SK-N-SH treated with all-trans-retinoic acid at 6 μM for 48 hours (cell line): ENCODE measurements around the gene UNG.
A peak's percentile ranks its signal among the peaks of the same experiment; 100 is the strongest.

Experiments used
- ATAC-seq: fragments of 200-7000 bp; cut with Tn5 transposase; 3 replicates; pipeline ENCODE4 v1.9.1; 2020; ENCODE audit warnings: mild to moderate bottlenecking, moderate library complexity
- ARNTL ChIP-seq: fragments of 450-650 bp; formaldehyde crosslinking; IDR thresholded peaks from 2 replicates; pipeline ENCODE4 v1.5.0; 2020; ENCODE audit warnings: low read depth, mild to moderate bottlenecking, moderate library complexity, borderline replicate concordance
- BACH2 ChIP-seq: fragments of 250-450 bp; sonication (Bioruptor Pico); IDR thresholded peaks from 2 replicates; pipeline ENCODE4 v1.9.0; 2021; ENCODE audit warnings: mild to moderate bottlenecking, borderline replicate concordance
- CREB5 ChIP-seq: fragments of 250-450 bp; sonication (Bioruptor Pico); IDR thresholded peaks from 2 replicates; pipeline ENCODE4 v1.5.1; 2020; ENCODE audit warnings: low read depth, mild to moderate bottlenecking, moderate library complexity
- CSDC2 ChIP-seq: fragments of 250-450 bp; sonication (Bioruptor Pico); IDR thresholded peaks from 2 replicates; pipeline ENCODE4 v1.5.0; 2020; ENCODE audit warnings: mild to moderate bottlenecking, moderate library complexity
- CSRNP3 ChIP-seq: fragments of 250-450 bp; sonication (Bioruptor Pico); IDR thresholded peaks from 2 replicates; pipeline ENCODE4 v1.5.1; 2021; ENCODE audit warnings: mild to moderate bottlenecking, moderate library complexity
- ESRRG ChIP-seq: fragments of 250-450 bp; sonication (Bioruptor Pico); IDR thresholded peaks from 2 replicates; pipeline ENCODE4 v1.6.1; 2021; ENCODE audit warnings: mild to moderate bottlenecking
- ISL1 ChIP-seq: fragments of 250-450 bp; sonication (Bioruptor Pico); IDR thresholded peaks from 2 replicates; pipeline ENCODE4 v2.1.2; 2022; ENCODE audit warnings: mild to moderate bottlenecking, moderate library complexity
- OSR1 ChIP-seq: fragments of 250-450 bp; sonication (Bioruptor Pico); IDR thresholded peaks from 2 replicates; pipeline ENCODE4 v1.8.0; 2022; ENCODE audit warnings: moderate library complexity, mild to moderate bottlenecking, inconsistent platforms
- PATZ1 ChIP-seq: fragments of 250-450 bp; sonication (Bioruptor Pico); IDR thresholded peaks from 2 replicates; pipeline ENCODE4 v1.8.0; 2020; ENCODE audit warnings: mild to moderate bottlenecking, moderate library complexity, borderline replicate concordance
- POU6F1 ChIP-seq: fragments of 250-450 bp; sonication (Bioruptor Pico); IDR thresholded peaks from 2 replicates; pipeline ENCODE4 v1.8.0; 2021; ENCODE audit warnings: low read depth, mild to moderate bottlenecking, moderate library complexity, borderline replicate concordance
- PPARA ChIP-seq: fragments of 250-450 bp; sonication (Bioruptor Pico); IDR thresholded peaks from 2 replicates; pipeline ENCODE4 v1.5.0; 2020; ENCODE audit warnings: mild to moderate bottlenecking, borderline replicate concordance
- RARB ChIP-seq: fragments of 250-450 bp; sonication (Bioruptor Pico); IDR thresholded peaks from 2 replicates; pipeline ENCODE4 v1.8.0; 2021; ENCODE audit warnings: mild to moderate bottlenecking, moderate library complexity
- SNAI2 ChIP-seq: fragments of 250-450 bp; sonication (Bioruptor Pico); IDR thresholded peaks from 2 replicates; pipeline ENCODE4 v1.5.0; 2020; ENCODE audit warnings: mild to moderate bottlenecking, moderate library complexity
- TCF4 ChIP-seq: fragments of 250-450 bp; sonication (Bioruptor Pico); IDR thresholded peaks from 2 replicates; pipeline ENCODE4 v1.8.0; 2021; ENCODE audit warnings: mild to moderate bottlenecking, moderate library complexity, borderline replicate concordance
- TOX ChIP-seq: fragments of 250-450 bp; sonication (Bioruptor Pico); IDR thresholded peaks from 2 replicates; pipeline ENCODE4 v1.8.0; 2021; ENCODE audit warnings: mild to moderate bottlenecking, moderate library complexity, borderline replicate concordance
- ZFP3 ChIP-seq: fragments of 250-450 bp; sonication (Bioruptor Pico); IDR thresholded peaks from 2 replicates; pipeline ENCODE4 v1.5.0; 2020; ENCODE audit warnings: mild to moderate bottlenecking, moderate library complexity
- ZFP30 ChIP-seq: fragments of 450-650 bp; formaldehyde crosslinking; IDR thresholded peaks from 2 replicates; pipeline ENCODE4 v1.5.0; 2022; ENCODE audit warnings: mild to moderate bottlenecking, moderate library complexity
- ZNF70 ChIP-seq: fragments of 450-650 bp; formaldehyde crosslinking; IDR thresholded peaks from 2 replicates; pipeline ENCODE4 v1.5.0; 2020; ENCODE audit warnings: mild to moderate bottlenecking, moderate library complexity
- ZNF8 ChIP-seq: fragments of 450-650 bp; formaldehyde crosslinking; IDR thresholded peaks from 2 replicates; pipeline ENCODE4 v1.5.0; 2020; ENCODE audit warnings: mild to moderate bottlenecking, moderate library complexity

The UNG gene

GRCh38 chr12:109069307-109070271, 27.8 kb upstream of the UNG start:
- ATAC-seq: no peak
- TF ChIP-seq ZNF8 (CRISPR knock-in tag) (no peak), CREB5 (CRISPR knock-in tag) (no peak), TOX (CRISPR knock-in tag) (no peak), ZFP3 (no peak), SNAI2 (no peak), PATZ1 (CRISPR knock-in tag) (no peak), CSRNP3 (CRISPR knock-in tag) (no peak), BACH2 (CRISPR knock-in tag) (no peak), ARNTL (CRISPR knock-in tag) (no peak), TCF4 (CRISPR knock-in tag) (no peak), OSR1 (CRISPR knock-in tag) (no peak), ISL1 (no peak), POU6F1 (no peak), PPARA (no peak)

- ATAC-seq: no peak
Observed at GRCh38 chr12:109074866-109075265, 22.5 kb upstream of the UNG start.

GRCh38 chr12:109082751-109083150, 14.6 kb upstream of the UNG start:
- TF ChIP-seq ESRRG: no peak
- no peak for TF ChIP-seq TCF4 (CRISPR knock-in tag)
- TF ChIP-seq CSDC2: no peak
- no peak for TF ChIP-seq TOX (CRISPR knock-in tag)
- TF ChIP-seq ZNF70 (CRISPR knock-in tag): no peak
- no peak for TF ChIP-seq CREB5 (CRISPR knock-in tag)
- TF ChIP-seq ARNTL (CRISPR knock-in tag): no peak
- TF ChIP-seq ZFP3: no peak
- no peak for TF ChIP-seq BACH2 (CRISPR knock-in tag)
- no peak for TF ChIP-seq PPARA
- no peak for TF ChIP-seq RARB (CRISPR knock-in tag)
- no peak for TF ChIP-seq ZNF8 (CRISPR knock-in tag)
- TF ChIP-seq OSR1 (CRISPR knock-in tag): no peak
- no peak for TF ChIP-seq SNAI2
- no peak for TF ChIP-seq PATZ1 (CRISPR knock-in tag)
- TF ChIP-seq ISL1: no peak
- ATAC-seq: no peak

More at GRCh38 chr12:109074866-109075265, 22.5 kb upstream of the UNG start:
- no peak for TF ChIP-seq CSDC2
- TF ChIP-seq ZNF8 (CRISPR knock-in tag): peak; percentile 48; the same call in 1 of the 2 replicates
- TF ChIP-seq ISL1: no peak
- TF ChIP-seq BACH2 (CRISPR knock-in tag): no peak
- TF ChIP-seq SNAI2: no peak
- no peak for TF ChIP-seq POU6F1
- no peak for TF ChIP-seq ZFP30
- no peak for TF ChIP-seq ARNTL (CRISPR knock-in tag)
